Naive thymus-derived CD4-positive, alpha-beta T cell (primary cell): ENCODE measurements around the gene SVIL. TPM values are rescaled to one million over a fixed set of nuclear protein-coding genes. Genes with fewer than 3 reads are reported as not detected.
"Not testable (repeated sequence)": the region's sequence is repeated elsewhere in the genome, so short reads cannot be mapped to it uniquely, and the experiment has no call there.

ENCODE experiments used
- ATAC-seq: fragments of 150-1000 bp; cut with Tn5 transposase; 2 replicates; pipeline ENCODE4 v1.10.0; 2021; ENCODE audit warnings: mild to moderate bottlenecking, moderate library complexity
- CTCF ChIA-PET: fragments of 350-600 bp; sonication (Branson Sonifier 250); formaldehyde crosslinking; loops from one replicate; lab custom pipeline; 2021; ENCODE audit warnings: antibody characterized with exemption; lab: Charles Lee
- POLR2A ChIA-PET: fragments of 350-600 bp; sonication (Branson Sonifier 250); formaldehyde crosslinking; loops from one replicate; lab custom pipeline; 2021; ENCODE audit warnings: antibody characterized with exemption, inconsistent platforms; lab: Charles Lee
- DNase-seq, 9 donors: peaks; one replicate each; pipeline versions ENCODE4 v3.0.0 to v3.0.0-alpha.2; 2020 to 2022; ENCODE audit warnings: mixed read lengths in 1 of 9
- H3K27ac ChIP-seq: one replicate; pipeline ENCODE4 v1.7.0; 2013; ENCODE audit warnings: mild to moderate bottlenecking, low read depth, low read length, moderate library complexity
- H3K27me3 ChIP-seq, 2 donors: one replicate each; pipeline ENCODE4 v1.7.0; 2013; ENCODE audit warnings: low read length in 2 of 2, mild to moderate bottlenecking in 2 of 2, moderate library complexity in 2 of 2; ENCODE audit not compliant: control insufficient read depth in 2 of 2, insufficient read depth in 2 of 2
- H3K36me3 ChIP-seq, 3 experiments: 1 replicate in 2 of 3; 2 replicates in 1 of 3; pipeline ENCODE4 v1.7.0; 2013; ENCODE audit warnings: low read length in 3 of 3, mild to moderate bottlenecking in 3 of 3, moderate library complexity in 1 of 3; ENCODE audit not compliant: insufficient read depth in 3 of 3, control insufficient read depth in 2 of 3
- H3K4me1 ChIP-seq, 2 donors: one replicate each; pipeline ENCODE4 v1.7.0; 2013; ENCODE audit warnings: low read length in 2 of 2, mild to moderate bottlenecking in 2 of 2, moderate library complexity in 1 of 2; ENCODE audit not compliant: control insufficient read depth in 2 of 2, insufficient read depth in 2 of 2
- H3K4me3 ChIP-seq: 2 replicates; pipeline ENCODE4 v1.7.0; 2013; ENCODE audit warnings: mild to moderate bottlenecking, low read length
- H3K9me3 ChIP-seq, 3 experiments: 1 replicate in 2 of 3; 2 replicates in 1 of 3; pipeline ENCODE4 v1.7.0; 2013; ENCODE audit warnings: low read length in 3 of 3; ENCODE audit not compliant: control insufficient read depth in 2 of 3
- H3K27ac Mint-ChIP-seq, 9 donors: one replicate each; pipeline ENCODE4 v1.8.0; 2020 to 2022; ENCODE audit warnings: mixed read lengths in 9 of 9, mild to moderate bottlenecking in 8 of 9, moderate library complexity in 5 of 9, inconsistent platforms in 2 of 9
- H3K27me3 Mint-ChIP-seq, 5 donors: one replicate each; pipeline ENCODE4 v1.8.0; 2021 to 2022; ENCODE audit warnings: mixed read lengths in 5 of 5, mild to moderate bottlenecking in 1 of 5
- H3K36me3 Mint-ChIP-seq, 5 donors: one replicate each; pipeline ENCODE4 v1.8.0; 2020 to 2022; ENCODE audit warnings: mixed read lengths in 5 of 5, mild to moderate bottlenecking in 3 of 5, inconsistent platforms in 1 of 5
- H3K4me1 Mint-ChIP-seq, 7 donors: one replicate each; pipeline ENCODE4 v1.8.0; 2020 to 2022; ENCODE audit warnings: mixed read lengths in 7 of 7, mild to moderate bottlenecking in 3 of 7, inconsistent platforms in 1 of 7
- H3K4me3 Mint-ChIP-seq, 10 donors: one replicate each; pipeline ENCODE4 v1.8.0; 2020 to 2022; ENCODE audit warnings: mild to moderate bottlenecking in 10 of 10, mixed read lengths in 10 of 10, moderate library complexity in 6 of 10, inconsistent platforms in 2 of 10
- H3K9me3 Mint-ChIP-seq, 11 donors: one replicate each; pipeline ENCODE4 v1.8.0; 2020 to 2022; ENCODE audit warnings: mixed read lengths in 11 of 11, mild to moderate bottlenecking in 4 of 11, inconsistent platforms in 1 of 11, moderate library complexity in 1 of 11
- intact Hi-C, 2 donors: fragments of 100-400 bp; cut with micrococcal nuclease; formaldehyde crosslinking; loops; one replicate each; pipeline ENCODE4 v1.15.1; 2023
- polyA plus RNA-seq, 2 donors: library from polyadenylated mRNA; unstranded; fragments of 300-500 nt; fragmentation: Illumina TruSeq; gene quantifications; one replicate each; pipeline ENCODE4 v1.2.3, GENCODE V29; 2021
- total RNA-seq, 6 experiments: library from RNA in 5 of 6; stranded (reverse) in 5 of 6; gene quantifications; 1 replicate in 5 of 6; 2 replicates in 1 of 6; pipeline ENCODE4 v1.2.3 and lab custom pipeline; 2021 to 2026

Gene SVIL
- total and polyA plus RNA-seq, 7 experiments from 2014 or later = 8.7 to 48.9 (median 20.3) TPM

GRCh38 chr10:29515879-29516278, 118.9 kb downstream of the SVIL start:
- H3K36me3 ChIP-seq = peaks cover 0 to 29% (median 0%) of the 10 kb centered on the region in 3 experiments
- H3K36me3 Mint-ChIP-seq = peaks cover 0 to 33% (median 6%) of the 10 kb centered on the region in 5 donors
- H3K4me3 Mint-ChIP-seq, H3K9me3 Mint-ChIP-seq, ATAC-seq, H3K27ac ChIP-seq, H3K9me3 ChIP-seq, H3K4me3 ChIP-seq, DNase-seq, H3K27me3 ChIP-seq, H3K4me1 Mint-ChIP-seq, POLR2A ChIA-PET, intact Hi-C loops, H3K27me3 Mint-ChIP-seq, H3K27ac Mint-ChIP-seq, H3K4me1 ChIP-seq: not testable (repeated sequence)
- CTCF ChIA-PET = interaction anchor here (1.1 kb wide), 1 partner anchor 77 kb away, joined by 4 read pairs; no protein-coding TSS in a partner anchor

GRCh38 chr10:29515104-29515503, 119.7 kb downstream of the SVIL start:
- H3K4me3 Mint-ChIP-seq, H3K4me3 ChIP-seq, ATAC-seq, H3K9me3 Mint-ChIP-seq, intact Hi-C loops, H3K27ac ChIP-seq, POLR2A ChIA-PET, H3K27me3 ChIP-seq, H3K9me3 ChIP-seq, H3K4me1 Mint-ChIP-seq, DNase-seq, H3K4me1 ChIP-seq, H3K27me3 Mint-ChIP-seq: not testable (repeated sequence)
- peak overlapping the region in 1 of 9 donors; percentile 11 for H3K27ac Mint-ChIP-seq
- peaks cover 0 to 28% (median 6%) of the 10 kb centered on the region in 5 donors for H3K36me3 Mint-ChIP-seq
- peaks cover 0 to 21% (median 0%) of the 10 kb centered on the region in 3 experiments for H3K36me3 ChIP-seq
- CTCF ChIA-PET = interaction anchor here (1.1 kb wide), 1 partner anchor 77 kb away, joined by 4 read pairs; no protein-coding TSS in a partner anchor

- Histone ChIP-seq H3K27me3 (no peaks in the 10 kb centered on the region), H3K27ac (no peak overlapping the region), H3K4me3 (no peak overlapping the region), H3K36me3 (peaks cover 0 to 13% (median 0%) of the 10 kb centered on the region in 3 experiments), H3K4me1 (no peaks in the 10 kb centered on the region), H3K9me3 (no peaks in the 10 kb centered on the region)
- no peaks in the 10 kb centered on the region for H3K27me3 Mint-ChIP-seq
- peaks cover 0 to 23% (median 6%) of the 10 kb centered on the region in 5 donors for H3K36me3 Mint-ChIP-seq
- no peak overlapping the region for H3K4me3 Mint-ChIP-seq
- DNase-seq = no peak
- POLR2A ChIA-PET = no interaction called here
- CTCF ChIA-PET = interaction anchor here (0.6 to 1.2 kb wide), 2 partner anchors 7 to 101 kb away, joined by 3 to 4 read pairs; no protein-coding TSS in a partner anchor
- no peak for ATAC-seq
- H3K4me1 Mint-ChIP-seq = peaks cover 0 to 2% (median 0%) of the 10 kb centered on the region in 7 donors
- H3K27ac Mint-ChIP-seq = no peak overlapping the region
- intact Hi-C loops = loop anchor here (5.0 kb wide), 2 partner anchors 137 to 223 kb away; no protein-coding TSS in a partner anchor
- H3K9me3 Mint-ChIP-seq = no peaks in the 10 kb centered on the region
Measured at GRCh38 chr10:29514306-29514705, 120.5 kb downstream of the SVIL start.

- Mint-ChIP-seq H3K27ac (peak overlapping the region in 2 of 9 donors; percentile 9 to 30), H3K36me3 (peaks cover 0 to 21% (median 2%) of the 10 kb centered on the region in 5 donors), H3K4me1 (peaks cover 0 to 7% (median 0%) of the 10 kb centered on the region in 7 donors), H3K9me3 (no peaks in the 10 kb centered on the region), H3K27me3 (no peaks in the 10 kb centered on the region), H3K4me3 (no peak overlapping the region)
- no peak for DNase-seq
- intact Hi-C loops = loop anchor here (5.0 kb wide), 2 partner anchors 135 to 225 kb away; no protein-coding TSS in a partner anchor
- no peaks in the 10 kb centered on the region for H3K9me3 ChIP-seq
- CTCF ChIA-PET = no interaction called here
- no peak overlapping the region for H3K4me3 ChIP-seq
- POLR2A ChIA-PET = no interaction called here
- no peaks in the 10 kb centered on the region for H3K27me3 ChIP-seq
- peaks cover 0 to 10% (median 0%) of the 10 kb centered on the region in 3 experiments for H3K36me3 ChIP-seq
- H3K4me1 ChIP-seq = no peaks in the 10 kb centered on the region
- no peak for ATAC-seq
- no peak overlapping the region for H3K27ac ChIP-seq
Measured at GRCh38 chr10:29512425-29512974, 122.3 kb downstream of the SVIL start.

- H3K27me3 Mint-ChIP-seq, H3K27me3 ChIP-seq, H3K27ac Mint-ChIP-seq, H3K9me3 ChIP-seq, H3K4me1 Mint-ChIP-seq, H3K4me3 Mint-ChIP-seq, ATAC-seq, H3K4me1 ChIP-seq, DNase-seq, POLR2A ChIA-PET, H3K36me3 ChIP-seq, H3K27ac ChIP-seq, H3K9me3 Mint-ChIP-seq, CTCF ChIA-PET, H3K4me3 ChIP-seq: not testable (repeated sequence)
- intact Hi-C loops = loop anchor here (5.0 kb wide), 2 partner anchors 135 to 225 kb away; no protein-coding TSS in a partner anchor
- peaks cover 0 to 24% (median 7%) of the 10 kb centered on the region in 5 donors for H3K36me3 Mint-ChIP-seq
Measured at GRCh38 chr10:29511806-29512205, 123.0 kb downstream of the SVIL start.

GRCh38 chr10:29510483-29511157, 124.2 kb downstream of the SVIL start:
- peaks cover 0 to 29% (median 7%) of the 10 kb centered on the region in 5 donors for H3K36me3 Mint-ChIP-seq
- intact Hi-C loops = loop anchor here (5.0 kb wide), 2 partner anchors 133 to 227 kb away; no protein-coding TSS in a partner anchor
- H3K27ac Mint-ChIP-seq, H3K9me3 ChIP-seq, H3K4me1 Mint-ChIP-seq, H3K27me3 Mint-ChIP-seq, ATAC-seq, H3K4me3 Mint-ChIP-seq, DNase-seq, POLR2A ChIA-PET, H3K27ac ChIP-seq, H3K4me3 ChIP-seq, H3K4me1 ChIP-seq, H3K27me3 ChIP-seq, CTCF ChIA-PET, H3K9me3 Mint-ChIP-seq, H3K36me3 ChIP-seq: not testable (repeated sequence)
